ENCODE data around the gene FSTL5. TPM values are rescaled to one million over a fixed set of nuclear protein-coding genes. Genes with fewer than 3 reads are reported as not detected.
A peak's percentile ranks its signal among the peaks of the same experiment; 100 is the strongest.

FSTL5 gene
- total RNA-seq, 1 donor from 2014 or later: not detected

- no peak for TF ChIP-seq CTCF (conservative IDR thresholded peaks at IDR 0.05; ENCODE audit: low read depth, low read length)
- H3K4me3 ChIP-seq (ENCODE audit: low read depth, low read length): no peak overlapping the region
- DNase-seq (ENCODE audit: low read depth): peak; percentile 23
Observed at GRCh38 chr4:161714022-161714751, 449.6 kb downstream of the FSTL5 start.

- no peak for DNase-seq (ENCODE audit: low read depth)
- no peak for TF ChIP-seq CTCF (conservative IDR thresholded peaks at IDR 0.05; ENCODE audit: low read depth, low read length)
- no peak overlapping the region for H3K4me3 ChIP-seq (ENCODE audit: low read depth, low read length)
Observed at GRCh38 chr4:161704653-161705052, 459.1 kb downstream of the FSTL5 start.

- no peak overlapping the region for H3K4me3 ChIP-seq (ENCODE audit: low read depth, low read length)
- no peak for DNase-seq (ENCODE audit: low read depth)
- no peak for TF ChIP-seq CTCF (conservative IDR thresholded peaks at IDR 0.05; ENCODE audit: low read depth, low read length)
Observed at GRCh38 chr4:161704040-161704439, 459.8 kb downstream of the FSTL5 start.

GRCh38 chr4:161702287-161702686, 461.5 kb downstream of the FSTL5 start:
- peak; percentile 41 for TF ChIP-seq CTCF (conservative IDR thresholded peaks at IDR 0.05; ENCODE audit: low read depth, low read length)
- DNase-seq (ENCODE audit: low read depth): no peak

GRCh38 chr4:161696944-161697343, 466.9 kb downstream of the FSTL5 start:
- TF ChIP-seq CTCF (conservative IDR thresholded peaks at IDR 0.05; ENCODE audit: low read depth, low read length): no peak
- no peak for DNase-seq (ENCODE audit: low read depth)
- no peak overlapping the region for H3K4me3 ChIP-seq (ENCODE audit: low read depth, low read length)

More at GRCh38 chr4:161702287-161702686, 461.5 kb downstream of the FSTL5 start:
- H3K4me3 ChIP-seq (ENCODE audit: low read depth, low read length): no peak overlapping the region

- no peak for TF ChIP-seq CTCF (conservative IDR thresholded peaks at IDR 0.05; ENCODE audit: low read depth, low read length)
- DNase-seq (ENCODE audit: low read depth): no peak
- H3K4me3 ChIP-seq (ENCODE audit: low read depth, low read length): no peak overlapping the region
Observed at GRCh38 chr4:161680146-161680545, 483.7 kb downstream of the FSTL5 start.

GRCh38 chr4:161664740-161665139, 499.1 kb downstream of the FSTL5 start:
- DNase-seq (ENCODE audit: low read depth): no peak
- H3K4me3 ChIP-seq (ENCODE audit: low read depth, low read length): no peak overlapping the region
- no peak for TF ChIP-seq CTCF (conservative IDR thresholded peaks at IDR 0.05; ENCODE audit: low read depth, low read length)

Data from epithelial cell of proximal tubule (primary cell).